HEK293 (cell line): Measurements from ENCODE around the gene RIPK4.
A peak's percentile ranks its signal among the peaks of the same experiment; 100 is the strongest.

ENCODE experiments used
- CTCF ChIA-PET: fragments of 350-600 bp; formaldehyde crosslinking; extraction: SDS; loops from one replicate; lab custom pipeline; 2021; ENCODE audit warnings: antibody characterized with exemption; lab: Yijun Ruan, JAX
- POLR2A ChIA-PET: fragments of 300-600 bp; formaldehyde crosslinking; extraction: SDS; loops from one replicate; lab custom pipeline; 2020; ENCODE audit warnings: antibody characterized with exemption, inconsistent platforms; lab: Yijun Ruan, JAX
- H3K27ac ChIP-seq: fragments of 200-500 bp; sonication (Bioruptor generic); 2 replicates; pipeline ENCODE4 v1.5.1; 2014; ENCODE audit warnings: low read depth, low read length, control low read depth, inconsistent platforms; ENCODE audit errors: extremely low read depth
- H3K36me3 ChIP-seq, 2 experiments: fragments of 200-500 bp in 1 of 2; sonication (Bioruptor generic) in 1 of 2; 1 replicate in 1 of 2; 2 replicates in 1 of 2; pipeline ENCODE4 v1.5.1; 2014 to 2017; ENCODE audit warnings: inconsistent platforms in 2 of 2, low read length in 2 of 2; ENCODE audit not compliant: control insufficient read depth in 2 of 2, insufficient read depth in 1 of 2
- H3K4me1 ChIP-seq: fragments of 200-500 bp; sonication (Bioruptor generic); 2 replicates; pipeline ENCODE4 v1.5.1; 2014; ENCODE audit warnings: mild to moderate bottlenecking, low read length, inconsistent platforms; ENCODE audit not compliant: control insufficient read depth, insufficient read depth
- H3K4me3 ChIP-seq: 2 replicates; pipeline ENCODE4 v1.5.1; 2011; ENCODE audit warnings: low read depth, mild to moderate bottlenecking, control low read depth, low read length, moderate library complexity
- H3K9me3 ChIP-seq: fragments of 200-500 bp; sonication (Bioruptor generic); 2 replicates; pipeline ENCODE4 v1.5.1; 2014; ENCODE audit warnings: low read depth, low read length, inconsistent platforms; ENCODE audit not compliant: control insufficient read depth, insufficient read depth
- EGR2 ChIP-seq: fragments of 450-650 bp; formaldehyde crosslinking; IDR thresholded peaks from 2 replicates; pipeline ENCODE4 v1.5.1; 2016; ENCODE audit warnings: low read depth, missing biosample characterization, missing genetic modification characterization
- GLIS1 ChIP-seq: fragments of 450-650 bp; formaldehyde crosslinking; IDR thresholded peaks from 2 replicates; pipeline ENCODE4 v1.5.1; 2016; ENCODE audit warnings: missing biosample characterization, missing genetic modification characterization
- KLF16 ChIP-seq: fragments of 450-650 bp; formaldehyde crosslinking; IDR thresholded peaks from 2 replicates; pipeline ENCODE4 v1.5.1; 2017; ENCODE audit warnings: missing biosample characterization, missing genetic modification characterization
- PRDM10 ChIP-seq: fragments of 450-650 bp; formaldehyde crosslinking; IDR thresholded peaks from 2 replicates; pipeline ENCODE4 v1.5.1; 2016; ENCODE audit warnings: missing biosample characterization, missing genetic modification characterization
- REPIN1 ChIP-seq: fragments of 450-650 bp; formaldehyde crosslinking; IDR thresholded peaks from 2 replicates; pipeline ENCODE4 v1.5.1; 2017; ENCODE audit warnings: missing biosample characterization, missing genetic modification characterization, low read depth
- SETDB1 ChIP-seq: IDR thresholded peaks from one replicate; pipeline ENCODE4 v1.6.1; 2017; ENCODE audit warnings: mild to moderate bottlenecking, low read length, moderate library complexity, mixed read lengths; ENCODE audit not compliant: insufficient read length
- ZFHX2 ChIP-seq: fragments of 450-650 bp; formaldehyde crosslinking; conservative IDR thresholded peaks from 2 replicates; pipeline ENCODE4 v1.5.1; 2016; ENCODE audit warnings: missing biosample characterization, missing genetic modification characterization
- ZNF2 ChIP-seq: fragments of 450-650 bp; formaldehyde crosslinking; IDR thresholded peaks from 2 replicates; pipeline ENCODE4 v1.5.1; 2016; ENCODE audit warnings: missing biosample characterization, missing genetic modification characterization
- ZNF23 ChIP-seq: fragments of 450-650 bp; formaldehyde crosslinking; IDR thresholded peaks from 2 replicates; pipeline ENCODE4 v1.5.1; 2016; ENCODE audit warnings: missing biosample characterization, missing genetic modification characterization, borderline replicate concordance
- ZNF302 ChIP-seq: fragments of 450-650 bp; formaldehyde crosslinking; IDR thresholded peaks from 2 replicates; pipeline ENCODE4 v1.5.1; 2016; ENCODE audit warnings: missing biosample characterization, missing genetic modification characterization, low read depth
- ZNF626 ChIP-seq: fragments of 450-650 bp; sonication (Bioruptor Pico); formaldehyde crosslinking; IDR thresholded peaks from 2 replicates; pipeline ENCODE4 v1.5.1; 2018; ENCODE audit warnings: missing biosample characterization, missing genetic modification characterization, inconsistent platforms
- ZNF645 ChIP-seq: fragments of 450-650 bp; formaldehyde crosslinking; IDR thresholded peaks from 2 replicates; pipeline ENCODE4; 2016; ENCODE audit warnings: missing biosample characterization, missing genetic modification characterization
- ZNF785 ChIP-seq: fragments of 450-650 bp; formaldehyde crosslinking; IDR thresholded peaks from 2 replicates; pipeline ENCODE4 v1.5.1; 2016; ENCODE audit warnings: missing biosample characterization, missing genetic modification characterization
- ZSCAN23 ChIP-seq: fragments of 450-650 bp; formaldehyde crosslinking; IDR thresholded peaks from 2 replicates; pipeline ENCODE4 v1.5.1; 2016; ENCODE audit warnings: missing biosample characterization, missing genetic modification characterization

RIPK4 gene

GRCh38 chr21:41692185-41692565 is 74.7 kb downstream of the RIPK4 start (continued):
- TF ChIP-seq PRDM10: no peak
- TF ChIP-seq SETDB1: no peak
- no peak for TF ChIP-seq ZSCAN23
- TF ChIP-seq REPIN1 (tag by site-specific recombination): no peak
- TF ChIP-seq ZNF626 (tag by site-specific recombination): no peak
- no peak for TF ChIP-seq GLIS1 (tag by site-specific recombination)

DNA sequence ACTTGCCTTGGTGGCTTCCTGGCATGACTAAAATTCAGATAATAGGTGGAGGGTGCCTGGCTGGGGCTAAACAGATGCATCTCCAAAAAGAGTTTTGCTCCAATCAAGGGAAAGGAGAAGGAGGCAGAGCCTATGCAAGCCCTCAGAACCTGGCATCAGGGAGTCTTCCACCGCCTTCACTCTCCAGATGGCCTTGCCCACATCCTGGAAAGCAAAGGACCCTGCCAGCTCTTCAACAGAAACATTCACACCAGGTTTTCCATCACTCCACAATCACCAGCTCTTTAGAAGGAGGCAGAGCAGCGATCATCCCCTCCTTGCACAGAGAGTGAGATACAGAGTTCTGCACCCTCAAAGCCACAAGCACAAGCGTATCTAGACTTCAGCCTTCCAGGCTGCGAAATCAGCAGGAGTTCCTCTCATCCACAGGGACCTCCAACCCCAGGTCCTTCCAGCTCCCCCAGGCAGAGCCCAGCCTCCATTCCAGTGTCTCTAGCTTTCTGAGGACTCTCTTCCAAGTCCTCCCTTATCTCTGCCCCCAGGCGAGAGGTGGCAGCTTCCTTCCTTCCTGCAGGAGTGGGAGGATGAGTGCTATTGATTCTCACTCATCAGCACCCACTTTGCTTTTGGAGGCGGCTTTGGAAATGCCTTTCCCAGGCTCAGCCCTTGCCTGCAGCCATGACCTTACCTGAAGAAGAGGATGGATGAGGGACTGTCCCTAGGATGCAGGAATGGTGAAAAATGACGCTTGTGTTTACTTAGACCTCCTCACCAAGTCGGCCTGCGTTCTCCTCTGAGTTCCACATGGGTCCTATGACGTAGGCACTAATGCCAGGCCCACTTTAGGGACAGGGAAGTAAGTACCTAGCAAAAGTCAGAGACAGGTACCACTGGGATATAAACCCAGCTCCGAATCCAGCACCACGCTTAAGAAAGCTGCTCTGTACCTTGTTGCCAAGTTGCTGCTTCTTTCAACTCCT is 75.4 kb downstream of the RIPK4 start:
- POLR2A ChIA-PET: no interaction called here
- Histone ChIP-seq H3K27ac (no peak overlapping the region), H3K9me3 (no peaks in the 10 kb centered on the region), H3K36me3 (no peaks in the 10 kb centered on the region), H3K4me1 (no peaks in the 10 kb centered on the region), H3K4me3 (no peak overlapping the region)
- CTCF ChIA-PET: interaction anchor here (0.7 kb wide), 3 partner anchors 232 to 567 kb away, joined by 3 to 4 read pairs (median 3); no protein-coding TSS in a partner anchor
- TF ChIP-seq ZNF23 (tag by site-specific recombination) (no peak), ZNF2 (tag by site-specific recombination) (no peak), ZFHX2 (tag by site-specific recombination) (peak; percentile 92), ZNF302 (tag by site-specific recombination) (no peak), ZNF785 (tag by site-specific recombination) (no peak), EGR2 (tag by site-specific recombination) (peak; percentile 97), ZNF645 (tag by site-specific recombination) (no peak), KLF16 (tag by site-specific recombination) (no peak)
